C1 segment of cervical spinal cord (tissue), 14 donors: ENCODE results near the gene CTDSP1.

ENCODE experiments used
- DNase-seq, 14 donors: peaks; one replicate each; lab custom pipeline; 2025; lab: John Stamatoyannopoulos, UW

CTDSP1 gene, protein sequence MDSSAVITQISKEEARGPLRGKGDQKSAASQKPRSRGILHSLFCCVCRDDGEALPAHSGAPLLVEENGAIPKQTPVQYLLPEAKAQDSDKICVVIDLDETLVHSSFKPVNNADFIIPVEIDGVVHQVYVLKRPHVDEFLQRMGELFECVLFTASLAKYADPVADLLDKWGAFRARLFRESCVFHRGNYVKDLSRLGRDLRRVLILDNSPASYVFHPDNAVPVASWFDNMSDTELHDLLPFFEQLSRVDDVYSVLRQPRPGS

DNA sequence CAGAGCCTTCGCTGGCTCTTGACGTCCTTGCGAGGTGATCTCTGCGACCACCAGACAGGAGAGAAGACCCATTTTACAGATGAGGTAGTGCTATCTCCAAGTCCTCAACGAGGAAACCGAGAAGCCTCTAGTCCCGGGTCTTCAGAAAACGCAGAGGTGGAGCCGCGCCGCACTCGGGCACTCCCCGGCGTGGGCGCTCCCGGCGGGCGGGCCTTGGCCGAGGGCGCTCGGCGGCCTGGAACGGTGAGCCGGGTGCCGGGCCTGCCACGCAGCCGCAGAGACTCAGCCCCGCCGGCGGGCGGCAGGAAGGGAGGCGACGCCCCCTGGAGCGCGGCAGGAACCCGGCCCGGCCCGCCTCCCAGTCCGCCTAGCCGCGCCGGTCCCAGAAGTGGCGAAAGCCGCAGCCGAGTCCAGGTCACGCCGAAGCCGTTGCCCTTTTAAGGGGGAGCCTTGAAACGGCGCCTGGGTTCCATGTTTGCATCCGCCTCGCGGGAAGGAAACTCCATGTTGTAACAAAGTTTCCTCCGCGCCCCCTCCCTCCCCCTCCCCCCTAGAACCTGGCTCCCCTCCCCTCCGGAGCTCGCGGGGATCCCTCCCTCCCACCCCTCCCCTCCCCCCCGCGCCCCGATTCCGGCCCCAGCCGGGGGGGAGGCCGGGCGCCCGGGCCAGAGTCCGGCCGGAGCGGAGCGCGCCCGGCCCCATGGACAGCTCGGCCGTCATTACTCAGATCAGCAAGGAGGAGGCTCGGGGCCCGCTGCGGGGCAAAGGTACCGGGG lies at the start of gene CTDSP1:
Gene CTDSP1, plus strand, starts transcription at position 478 of the 776 bp plus-strand sequence. Its CDS starts 223 bp downstream, at position 701.
- peak; percentile 60 to 95 (median 88) for DNase-seq

- DNase-seq: no peak
These were observed 45.6 kb upstream of the CTDSP1 start for GRCh38 chr2:218354045-218354444.

GRCh38 chr2:218354850-218355443 lies 44.7 kb upstream of the CTDSP1 start:
- DNase-seq: no peak

DNA sequence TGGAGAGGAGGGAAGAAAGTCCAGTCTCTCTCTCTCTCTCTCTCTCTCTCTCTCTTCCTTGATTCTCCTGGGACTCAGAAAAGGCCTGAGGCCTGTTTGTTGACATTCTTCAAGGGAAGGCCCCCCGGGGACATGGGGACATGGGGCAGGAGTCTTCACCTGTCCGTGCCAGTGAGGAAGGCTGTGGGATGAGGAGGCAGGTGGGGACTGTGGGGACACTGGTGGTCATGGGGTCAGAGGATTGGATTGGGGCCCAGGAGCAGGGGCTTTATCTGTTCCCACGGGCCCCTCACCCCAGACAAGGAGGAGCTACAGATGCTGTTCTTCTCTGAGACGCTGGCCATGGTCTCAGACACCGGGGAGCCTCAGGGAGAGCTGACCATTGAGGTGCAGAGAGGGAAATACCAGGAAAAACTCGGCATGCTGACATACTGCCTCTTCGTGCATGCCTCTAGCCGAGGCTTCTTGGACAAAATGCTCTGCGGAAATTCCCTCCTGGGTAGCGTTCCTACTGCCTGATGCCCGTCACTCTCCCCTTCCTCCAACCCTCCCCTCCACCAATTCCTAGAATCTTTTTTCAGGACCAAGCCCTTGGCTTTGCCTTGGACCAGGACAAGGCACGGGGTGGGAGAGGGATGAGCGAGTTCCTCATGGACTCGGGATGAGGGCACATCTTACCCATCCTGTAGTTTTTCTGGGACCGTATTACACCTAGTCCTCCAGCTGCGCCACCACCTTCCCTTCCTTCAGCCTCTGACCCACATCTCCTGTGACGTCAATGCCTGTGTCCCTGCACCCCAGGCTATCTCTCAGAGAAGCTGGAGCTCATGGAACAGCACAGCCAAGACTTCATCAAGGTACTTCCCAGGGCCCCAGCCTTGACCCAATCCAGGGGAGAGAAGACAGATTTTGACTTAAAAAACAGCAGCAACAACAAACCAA lies 42.2 kb upstream of the CTDSP1 start:
- no peak for DNase-seq

DNA sequence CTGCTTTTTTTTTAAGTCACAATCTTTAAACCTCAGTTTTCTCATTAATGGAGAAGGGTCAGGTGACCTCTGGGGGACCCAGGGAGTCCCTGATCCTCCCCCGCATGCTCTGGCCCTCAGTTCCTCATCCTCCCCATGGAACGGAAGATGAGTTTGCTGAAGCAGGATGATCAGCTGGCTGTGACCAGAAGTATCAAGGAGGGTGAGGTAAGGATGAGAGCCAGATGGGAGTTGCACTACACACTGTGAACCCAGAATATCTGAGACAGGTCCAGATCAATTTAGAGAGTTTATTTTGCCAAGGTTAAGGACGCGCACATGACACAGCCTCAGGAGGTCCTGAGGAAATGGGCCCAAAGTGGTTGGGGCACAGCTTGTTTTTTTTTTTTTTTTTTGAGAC lies 39.2 kb upstream of the CTDSP1 start:
- peak in 3 of 14 donors; percentile 9 to 27 (median 18) for DNase-seq

DNA sequence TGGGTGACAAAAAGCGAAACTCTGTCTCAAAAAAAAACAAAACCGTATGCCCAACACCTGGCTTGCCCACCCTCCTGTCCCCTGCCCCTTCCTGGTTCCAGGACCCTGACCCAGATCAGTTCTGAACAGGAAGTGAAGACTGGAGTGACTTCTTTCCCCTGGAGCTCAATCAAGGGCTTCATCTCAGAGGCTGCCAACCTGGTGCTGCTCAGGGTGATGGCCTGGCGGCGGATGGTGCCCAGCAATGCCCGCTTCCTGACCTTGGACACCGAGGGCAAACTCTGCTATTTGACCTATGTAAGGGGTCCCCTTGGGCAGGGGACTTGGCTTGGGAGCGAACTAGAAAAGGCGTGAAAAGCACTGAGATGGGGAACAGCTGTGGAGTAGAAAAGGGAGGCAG lies 37.1 kb upstream of the CTDSP1 start:
- no peak for DNase-seq

DNA sequence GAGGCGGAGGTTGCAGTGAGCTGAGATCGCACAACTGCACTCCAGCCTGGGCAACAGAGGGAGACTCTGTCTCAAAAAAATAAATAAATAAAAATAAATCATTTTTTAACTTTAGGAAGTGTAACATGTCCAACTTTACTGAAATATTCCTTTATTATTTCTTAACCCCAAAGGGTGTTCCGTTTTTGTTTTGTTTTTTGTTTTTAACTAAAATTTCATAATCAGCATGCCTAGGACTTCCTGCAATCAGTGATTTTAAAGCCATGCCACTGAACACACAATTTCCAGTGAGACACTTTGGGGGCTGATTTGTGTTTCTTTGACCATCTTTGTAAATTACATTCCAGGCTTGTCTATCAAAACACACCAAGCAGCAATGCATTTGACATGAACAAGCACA lies 35.9 kb upstream of the CTDSP1 start:
- DNase-seq: no peak

DNA sequence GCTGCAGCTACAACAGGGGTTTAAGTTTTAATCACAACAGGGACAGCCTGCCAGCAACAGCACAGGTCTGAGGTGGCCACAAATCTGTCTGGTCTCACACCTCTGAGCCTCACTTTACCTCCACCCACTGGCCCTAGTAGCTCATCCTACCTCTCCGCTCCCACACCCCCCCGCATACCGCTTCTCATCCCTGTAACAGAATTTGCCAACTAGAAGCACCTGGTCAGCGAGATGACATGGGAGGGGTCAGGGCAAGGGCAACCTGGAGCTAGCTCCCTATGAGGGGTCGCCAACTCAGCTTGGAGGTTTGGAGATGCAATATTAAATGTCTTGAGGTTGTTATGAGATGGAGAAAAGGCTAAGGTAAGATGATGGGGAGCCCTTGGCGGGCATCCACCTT lies 35.5 kb upstream of the CTDSP1 start:
- DNase-seq: no peak

DNA sequence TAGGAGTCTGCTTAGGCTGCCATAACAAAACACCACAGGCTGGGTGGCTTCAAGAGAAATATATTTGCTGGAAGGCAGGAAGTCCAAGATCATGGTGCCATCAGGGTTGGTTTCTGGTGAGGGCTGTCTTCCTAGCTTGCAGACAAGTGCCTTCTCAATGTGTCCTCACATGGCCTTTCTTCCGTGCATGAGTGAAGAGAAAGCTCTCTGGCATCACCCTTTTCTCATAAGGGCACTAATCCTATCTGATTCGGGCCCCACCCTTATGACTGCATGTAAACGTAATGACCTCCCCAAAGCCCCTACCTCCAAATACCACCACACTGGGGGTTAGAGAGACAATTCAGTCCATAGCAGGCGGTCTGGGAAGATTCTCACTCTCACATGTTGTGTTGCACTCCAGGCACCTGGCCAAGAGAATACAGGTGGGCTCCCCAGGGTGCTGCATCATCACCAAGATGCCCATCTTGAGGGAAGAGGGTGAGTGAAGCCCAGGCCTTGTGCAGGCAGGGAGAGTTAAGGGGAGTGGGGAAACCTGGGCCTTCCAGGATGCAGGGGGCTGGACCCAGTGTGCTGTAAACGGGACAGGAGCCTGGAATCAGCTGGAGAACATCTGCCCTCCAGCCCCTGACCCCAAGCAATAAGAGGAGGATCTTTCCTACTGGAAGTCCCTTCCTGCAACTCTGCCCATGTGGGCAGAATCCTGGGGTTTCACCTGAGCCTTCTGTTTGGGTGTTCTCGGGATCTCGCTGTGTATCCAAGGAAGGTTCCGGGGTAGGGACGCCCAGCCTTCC lies 32.9 kb upstream of the CTDSP1 start:
- no peak for DNase-seq

GRCh38 chr2:218367415-218368149 lies 32.1 kb upstream of the CTDSP1 start:
- peak in 11 of 14 donors; percentile 13 to 81 (median 55) for DNase-seq

DNA sequence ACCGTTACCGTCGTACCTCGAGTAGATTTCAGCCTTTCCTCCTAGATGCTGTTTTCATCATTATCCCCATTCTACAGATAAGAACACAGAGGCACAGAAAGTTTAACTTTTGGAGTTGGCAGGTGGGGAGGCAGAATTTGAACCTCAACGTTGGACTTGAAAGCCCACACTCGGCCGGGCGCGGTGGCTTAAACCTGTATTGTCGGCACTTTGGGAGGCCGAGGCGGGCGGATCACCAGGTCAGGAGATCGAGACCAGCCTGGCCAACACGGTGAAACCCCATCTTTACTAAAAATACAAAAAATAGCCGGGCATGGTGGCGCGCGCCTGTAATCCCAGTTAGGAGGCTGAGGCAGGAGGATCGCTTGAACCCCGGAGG lies 31.5 kb upstream of the CTDSP1 start:
- no peak for DNase-seq

- no peak for DNase-seq
These were observed 31.0 kb upstream of the CTDSP1 start for GRCh38 chr2:218368621-218369153.

DNA sequence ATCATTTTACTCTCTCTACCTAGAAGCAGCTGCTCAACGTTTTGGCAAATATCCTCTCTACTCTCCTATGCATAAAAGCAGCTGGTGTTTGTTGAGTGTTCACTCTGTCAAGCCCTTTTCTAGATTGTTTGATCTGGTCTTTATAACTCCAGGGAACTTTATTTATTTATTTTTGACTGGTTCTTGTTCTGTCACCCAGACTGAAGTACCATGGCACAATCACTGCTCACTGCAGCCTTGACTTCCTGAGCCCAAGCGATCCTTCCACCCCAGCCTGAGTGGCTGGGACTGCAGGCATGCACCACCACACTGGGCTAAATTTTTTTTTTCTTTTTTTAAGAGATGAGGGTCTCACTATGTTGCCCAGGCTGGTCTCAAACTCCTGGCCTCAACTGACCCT lies 30.3 kb upstream of the CTDSP1 start:
- no peak for DNase-seq

DNA sequence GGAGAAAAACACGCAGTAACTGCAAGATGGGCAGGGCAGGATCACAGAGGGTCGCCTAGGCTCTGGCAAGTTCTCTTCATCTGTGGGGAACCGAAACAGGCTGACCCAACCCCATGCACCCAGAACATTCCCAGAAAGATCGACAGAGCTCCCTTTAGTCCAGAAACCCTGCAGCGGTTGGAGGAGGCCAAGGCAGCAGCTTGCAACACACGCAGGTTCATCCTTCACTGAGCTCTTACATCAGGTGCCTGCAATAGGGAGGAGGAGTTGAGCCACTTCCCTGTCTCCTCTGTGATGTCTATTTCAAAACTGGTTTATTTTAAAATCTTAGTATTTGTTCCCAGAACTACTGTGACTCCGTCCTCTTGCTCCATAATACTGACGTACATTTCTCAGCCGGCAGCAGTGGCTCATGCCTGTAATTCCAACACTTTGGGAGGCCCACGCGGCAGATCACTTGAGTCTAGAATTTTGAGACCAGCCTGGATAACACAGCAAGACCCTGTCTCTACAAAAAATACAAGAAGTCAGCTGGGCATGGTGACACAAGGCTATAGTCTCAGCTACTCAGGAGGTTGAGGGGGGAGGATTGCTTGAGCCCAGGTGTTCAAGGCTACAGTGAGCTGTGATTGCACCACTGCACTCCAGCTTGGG lies 29.1 kb upstream of the CTDSP1 start:
- peak in 7 of 14 donors; percentile 18 to 69 (median 42) for DNase-seq

DNA sequence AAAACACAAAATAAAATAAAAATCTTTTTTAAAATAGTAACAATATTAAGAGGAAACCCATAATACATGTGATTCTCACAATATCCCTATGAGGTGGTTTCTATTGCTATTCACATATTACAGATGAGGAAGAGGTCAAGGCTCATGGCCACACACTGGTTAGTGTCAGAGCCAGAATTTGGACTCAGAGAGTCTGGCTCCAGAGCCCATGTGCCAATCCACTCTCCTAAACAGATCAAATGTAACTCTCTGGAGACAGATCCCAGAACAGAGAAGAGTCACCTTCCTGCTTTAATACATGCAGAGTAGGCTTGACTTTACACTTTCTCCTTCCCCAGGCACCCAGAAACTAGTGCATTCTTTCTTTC lies 27.7 kb upstream of the CTDSP1 start:
- no peak for DNase-seq

DNA sequence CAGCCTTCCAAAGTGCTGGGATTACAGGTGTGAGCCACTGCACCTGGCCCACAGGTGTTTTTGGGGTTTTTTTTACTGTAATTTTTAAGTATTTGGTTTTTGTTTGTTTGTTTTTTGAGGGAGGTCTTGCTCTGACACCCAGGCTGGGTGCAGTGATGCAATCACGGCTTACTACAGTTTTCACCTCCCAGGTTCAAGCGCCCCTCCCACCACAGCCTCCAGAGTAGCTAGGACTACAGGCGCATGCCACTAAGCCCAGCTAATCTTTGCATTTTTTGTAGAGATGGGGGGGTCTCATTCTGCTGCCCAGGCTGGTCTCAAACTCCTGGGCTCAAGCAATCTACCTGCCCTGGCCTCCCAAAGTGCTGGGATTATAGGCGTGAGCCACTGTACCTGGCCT lies 24.9 kb upstream of the CTDSP1 start:
- DNase-seq: no peak

GRCh38 chr2:218375212-218375611 lies 24.5 kb upstream of the CTDSP1 start:
- no peak for DNase-seq

GRCh38 chr2:218378053-218378452 lies 21.6 kb upstream of the CTDSP1 start:
- no peak for DNase-seq

- peak in 8 of 14 donors; percentile 25 to 66 (median 46) for DNase-seq
These were observed 17.7 kb upstream of the CTDSP1 start, which contains the start of gene SLC11A1 for GRCh38 chr2:218381916-218382366. SLC11A1 (plus strand) TSS chr2:218382273; CDS start chr2:218382369, 96 bp downstream.
